ENCODE data around the gene GHSR.
A peak's percentile ranks its signal among the peaks of the same experiment; 100 is the strongest.

GHSR gene, protein sequence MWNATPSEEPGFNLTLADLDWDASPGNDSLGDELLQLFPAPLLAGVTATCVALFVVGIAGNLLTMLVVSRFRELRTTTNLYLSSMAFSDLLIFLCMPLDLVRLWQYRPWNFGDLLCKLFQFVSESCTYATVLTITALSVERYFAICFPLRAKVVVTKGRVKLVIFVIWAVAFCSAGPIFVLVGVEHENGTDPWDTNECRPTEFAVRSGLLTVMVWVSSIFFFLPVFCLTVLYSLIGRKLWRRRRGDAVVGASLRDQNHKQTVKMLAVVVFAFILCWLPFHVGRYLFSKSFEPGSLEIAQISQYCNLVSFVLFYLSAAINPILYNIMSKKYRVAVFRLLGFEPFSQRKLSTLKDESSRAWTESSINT

GRCh38 chr3:172447611-172448579 lies at the start of gene GHSR:
Gene GHSR, minus strand, starts transcription at chr3:172448456. Its CDS starts 43 bp downstream, at chr3:172448413.
- no peak for DNase-seq

GRCh38 chr3:172490198-172490669 lies 42.0 kb upstream of the GHSR start:
- DNase-seq = peak; percentile 83

DNA sequence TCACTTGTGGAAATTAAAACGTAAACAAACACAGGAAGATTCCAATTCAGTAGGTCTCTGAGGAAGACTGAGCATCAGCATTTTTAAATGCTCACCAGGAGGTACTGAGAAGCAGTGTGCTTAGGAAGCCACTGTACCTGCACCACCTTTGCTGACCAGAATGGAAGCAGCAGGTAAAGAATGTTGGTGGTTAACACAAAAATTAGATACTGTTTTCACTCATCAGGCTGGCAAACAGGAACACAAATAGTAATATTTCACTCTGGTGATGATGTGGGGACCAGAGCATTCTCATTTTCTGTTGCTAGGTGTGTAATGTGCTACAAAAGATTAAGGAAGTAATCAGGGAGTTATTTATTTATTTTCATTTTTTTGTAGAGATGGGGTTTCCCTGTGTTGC lies 29.9 kb upstream of the GHSR start:
- DNase-seq = no peak

- DNase-seq = no peak
These were observed 28.1 kb upstream of the GHSR start for GRCh38 chr3:172476347-172476746.

DNA sequence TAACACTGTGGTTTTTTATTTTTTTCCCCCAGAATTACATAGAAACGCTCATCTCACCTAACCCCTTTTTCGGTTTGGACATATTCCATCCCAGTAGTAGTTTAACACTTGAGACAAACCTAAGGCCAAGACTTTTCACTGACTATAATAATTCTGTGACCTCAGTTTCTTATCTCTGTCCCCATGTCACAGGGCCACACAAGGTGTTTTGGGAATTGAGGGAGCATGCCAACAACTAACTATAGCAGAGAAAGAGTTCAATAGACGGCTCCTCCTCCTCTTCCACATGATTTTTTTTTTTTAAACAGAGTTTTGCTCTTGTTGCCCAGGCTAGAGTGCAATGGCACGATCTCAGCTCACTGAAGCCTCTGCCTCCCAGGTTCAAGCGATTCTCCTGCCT lies 27.4 kb upstream of the GHSR start:
- no peak for DNase-seq

- DNase-seq = no peak
These were observed 23.6 kb upstream of the GHSR start for GRCh38 chr3:172471903-172472302.

DNA sequence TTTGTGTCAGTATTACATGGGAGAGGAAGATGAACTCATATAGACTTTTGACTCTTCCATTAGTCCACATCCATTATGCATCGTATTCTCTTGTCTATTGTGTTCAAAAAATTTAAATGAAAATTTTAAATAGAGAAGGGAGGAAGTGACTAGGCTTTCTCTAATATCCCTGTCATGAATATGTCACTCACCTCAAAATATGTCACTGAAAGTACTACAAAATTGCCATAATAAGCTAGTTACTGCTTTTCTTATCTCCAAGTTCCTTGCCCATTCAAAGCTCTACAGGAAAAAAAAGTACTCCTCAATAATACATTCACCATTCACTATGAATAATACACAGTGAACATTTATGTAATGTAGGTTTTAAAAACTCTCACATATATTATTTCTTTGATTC lies 22.3 kb upstream of the GHSR start:
- no peak for DNase-seq

DNA sequence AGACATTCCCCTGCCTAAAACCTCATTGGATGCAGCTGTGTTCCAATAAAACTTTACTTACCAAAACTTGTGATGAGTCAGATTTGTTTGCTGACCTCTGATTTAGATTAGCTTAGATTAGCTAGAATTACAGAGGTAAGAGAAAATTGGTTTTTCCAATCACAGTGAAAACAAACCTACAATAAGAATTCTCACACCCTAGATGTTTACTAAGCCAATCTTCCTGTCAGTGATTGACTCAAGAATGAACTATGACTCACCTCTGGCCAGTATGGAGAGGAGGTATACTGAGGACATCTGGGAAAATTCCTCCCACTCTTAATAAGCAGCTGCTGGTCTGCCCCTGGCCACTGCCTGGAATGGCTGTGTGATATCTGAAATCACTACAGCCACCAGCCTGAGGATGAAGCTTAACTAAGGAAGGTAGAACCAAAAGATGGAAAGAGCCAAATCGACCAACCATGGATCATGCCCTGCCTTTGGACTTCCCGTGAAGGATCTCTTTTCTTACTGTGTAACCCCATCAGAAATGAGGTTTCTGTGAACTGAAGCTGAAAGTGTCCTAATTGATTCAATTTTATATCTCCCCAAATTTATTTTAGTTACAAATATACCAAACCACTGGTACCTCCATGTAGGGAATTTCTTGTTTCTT lies 19.0 kb upstream of the GHSR start:
- no peak for DNase-seq

DNA sequence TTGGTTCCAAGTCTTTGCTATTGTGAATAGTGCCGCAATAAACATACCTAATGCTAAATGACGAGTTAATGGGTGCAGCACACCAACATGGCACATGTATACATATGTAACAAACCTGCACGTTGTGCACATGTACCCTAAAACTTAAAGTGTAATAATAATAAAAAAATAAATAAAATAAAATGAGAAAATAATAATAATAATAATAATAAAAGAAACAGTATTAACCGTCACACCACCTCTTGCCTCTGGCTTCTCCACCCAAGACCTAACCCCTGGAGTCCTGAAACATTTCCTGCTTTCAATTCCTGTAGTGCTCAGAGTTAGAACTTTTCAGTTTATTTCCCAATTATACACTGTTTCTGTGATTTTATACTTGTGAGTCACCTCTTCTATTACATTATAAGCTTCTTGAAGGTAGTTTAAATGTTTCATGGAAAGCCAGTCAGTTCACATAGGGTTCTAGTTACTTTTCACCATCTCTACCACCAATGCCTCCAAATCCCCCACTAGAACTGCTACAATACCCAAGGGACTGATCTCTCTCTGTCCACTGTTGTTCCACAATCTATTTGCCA lies 18.4 kb upstream of the GHSR start:
- DNase-seq = no peak

GRCh38 chr3:172465281-172465680 lies 17.0 kb upstream of the GHSR start:
- DNase-seq = no peak

GRCh38 chr3:172464306-172464705 lies 16.1 kb upstream of the GHSR start:
- DNase-seq = no peak

DNA sequence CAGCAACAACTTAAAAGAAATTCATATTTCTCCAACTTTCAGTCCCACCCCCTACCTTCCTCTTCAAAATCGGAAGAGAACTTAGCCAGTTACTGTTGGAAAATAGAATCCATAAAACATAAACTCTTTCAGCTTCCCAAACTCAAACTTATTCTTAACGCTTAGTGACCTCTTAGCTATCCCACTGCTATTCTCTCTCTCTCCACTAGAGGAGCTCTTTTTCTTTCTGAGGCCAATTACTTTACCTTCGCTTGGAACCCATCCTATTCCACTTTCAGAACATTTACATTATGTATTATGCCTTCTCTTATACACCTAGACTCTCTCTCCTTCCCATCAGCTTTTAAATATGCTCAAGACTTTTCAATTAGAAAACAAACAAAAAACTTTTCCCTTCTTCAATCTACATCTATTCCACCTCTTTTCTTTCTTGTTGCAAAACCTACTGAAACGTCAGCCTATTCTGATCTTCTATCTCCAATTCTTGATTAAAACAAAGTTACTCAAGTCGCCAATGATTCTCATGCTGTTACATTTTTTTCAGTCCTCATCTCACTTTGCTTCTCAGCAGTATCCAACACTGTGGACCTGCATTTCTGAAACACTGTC lies 13.4 kb upstream of the GHSR start:
- DNase-seq = no peak

DNA sequence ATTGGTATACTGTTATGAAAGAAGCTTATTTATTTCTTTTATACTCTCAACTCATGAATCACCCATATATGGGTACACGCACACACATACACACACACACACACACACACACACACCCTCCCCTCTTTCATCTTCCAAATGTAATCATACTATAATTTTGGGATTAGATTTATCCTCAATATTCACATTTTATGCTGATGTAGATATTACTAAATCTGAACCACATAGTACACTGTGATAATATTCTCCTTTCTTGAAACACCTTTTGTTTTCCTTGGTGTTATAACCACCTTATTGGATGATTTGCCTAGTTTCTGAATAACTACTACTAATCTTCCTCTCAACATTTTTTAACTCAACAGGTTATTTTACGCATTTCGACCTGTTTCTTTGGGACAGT lies 8.1 kb upstream of the GHSR start:
- DNase-seq = no peak

DNA sequence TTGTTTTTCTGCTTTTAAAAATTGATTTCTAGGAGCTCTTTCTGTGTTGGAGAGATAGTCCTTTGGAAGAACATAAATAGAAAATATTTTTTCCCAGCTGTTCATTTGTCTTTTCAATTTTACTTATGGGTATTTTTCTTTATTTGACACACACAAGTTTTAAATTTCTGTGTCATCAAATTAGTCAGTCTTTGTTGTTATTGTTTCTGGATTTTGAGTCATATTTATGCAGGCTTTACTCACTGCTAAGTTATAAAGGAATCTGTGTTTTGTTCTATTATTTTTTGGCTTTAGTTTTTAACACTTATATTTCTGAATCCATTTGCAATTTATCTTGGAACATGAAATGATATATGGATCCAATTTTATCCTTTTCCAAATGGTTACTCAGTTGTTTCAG lies 5.9 kb upstream of the GHSR start:
- no peak for DNase-seq

GRCh38 chr3:172449466-172450149 lies 1.4 kb upstream of the GHSR start:
- DNase-seq = no peak

DNA sequence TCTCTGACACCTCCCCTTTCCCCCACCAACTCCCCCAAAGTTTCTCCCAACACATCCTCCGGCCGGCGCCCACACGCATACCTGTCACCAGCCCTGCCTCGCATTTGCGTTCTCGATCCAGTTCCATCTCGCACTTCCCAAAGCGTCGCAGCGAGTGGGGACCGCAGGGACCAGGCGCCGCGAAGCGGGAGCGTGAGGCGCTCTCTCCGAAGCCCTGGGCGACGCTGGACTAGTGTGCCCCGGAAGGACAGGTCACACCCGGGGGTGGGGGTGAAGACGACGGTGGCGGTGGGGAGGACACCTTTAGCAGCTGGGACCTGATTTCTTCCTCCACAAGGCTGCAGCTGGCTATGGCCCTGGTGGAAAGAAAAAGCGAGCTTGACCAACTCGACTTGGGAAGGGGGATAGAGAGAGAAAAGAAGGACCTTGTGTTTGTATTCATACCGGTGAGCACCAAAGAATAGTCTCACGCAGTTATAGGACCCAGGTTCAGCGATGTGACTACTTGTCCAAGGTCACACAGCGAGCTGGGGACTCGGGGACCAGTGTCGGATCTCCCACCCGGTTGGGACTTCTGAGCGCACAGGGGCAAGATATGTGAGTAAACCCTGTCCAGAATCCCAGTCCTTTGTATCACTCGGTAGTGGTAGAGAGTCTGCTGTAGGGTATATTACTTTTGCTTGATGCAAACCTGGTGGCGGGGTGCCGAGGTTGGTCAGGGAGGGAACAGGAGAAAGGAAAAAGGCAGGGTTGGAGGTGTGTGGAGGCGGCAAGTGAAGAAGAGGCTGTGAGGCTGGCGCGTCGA lies 607 bp upstream of the GHSR start:
- DNase-seq = no peak

DNA sequence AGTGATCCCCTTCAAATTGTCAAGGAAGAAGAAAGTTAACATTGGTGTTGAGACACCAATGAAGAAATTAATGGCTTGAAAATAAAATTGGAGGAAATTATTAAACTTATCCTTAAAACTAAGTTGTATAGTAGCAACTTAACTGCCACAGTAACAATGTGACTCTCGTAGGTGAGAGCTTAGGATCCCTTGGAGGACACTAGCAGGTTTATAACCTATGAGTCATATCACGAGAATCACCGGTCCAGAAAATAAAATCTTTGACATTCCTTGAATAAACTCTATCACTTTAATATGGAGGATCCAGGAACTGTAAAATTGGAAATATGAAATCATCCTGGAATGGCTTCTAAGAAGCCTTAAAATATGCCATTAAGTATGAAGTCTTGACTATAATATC lies 2.1 kb downstream of the GHSR start:
- DNase-seq = no peak

- DNase-seq = no peak
These were observed 3.4 kb downstream of the GHSR start for GRCh38 chr3:172444821-172445220.

DNA sequence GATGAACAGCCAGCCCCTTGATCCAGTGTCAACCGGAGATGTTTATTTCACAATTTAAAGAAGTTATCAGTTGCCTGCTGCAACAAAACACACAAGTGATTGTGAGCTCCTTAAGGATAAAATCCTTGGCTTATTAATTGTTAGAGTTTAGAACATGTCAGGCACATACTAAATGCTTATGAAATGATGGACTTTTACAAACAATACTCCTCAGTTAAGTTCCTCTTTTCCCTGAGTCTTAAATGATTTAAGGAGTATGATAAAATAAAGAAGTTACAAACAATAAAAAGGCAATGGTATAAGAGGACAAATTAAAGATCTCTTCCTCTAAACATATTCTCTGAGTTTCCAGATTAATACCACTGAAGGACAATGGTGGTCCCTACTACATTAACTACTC lies 5.7 kb downstream of the GHSR start:
- DNase-seq = no peak

- no peak for DNase-seq
These were observed 6.7 kb downstream of the GHSR start for GRCh38 chr3:172441581-172441980.

DNA sequence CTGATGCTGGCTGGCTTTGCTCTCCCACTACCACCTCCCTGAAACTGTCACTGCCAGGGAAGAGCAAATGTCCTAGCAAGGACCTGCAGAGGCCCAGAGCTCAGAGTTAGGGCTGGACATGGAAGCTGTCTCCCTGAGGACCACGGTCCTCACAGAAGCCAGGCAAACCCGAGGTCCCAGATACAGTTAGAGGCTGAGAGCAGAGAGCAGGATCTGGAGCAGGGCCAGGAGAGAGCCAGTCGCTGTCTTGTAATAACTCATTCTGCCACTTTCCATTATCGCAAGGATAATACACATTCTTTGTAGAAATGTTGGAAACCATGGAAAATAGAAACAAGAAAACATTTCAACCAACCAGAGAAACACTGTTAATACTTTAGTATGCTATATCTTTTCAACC lies 10.1 kb downstream of the GHSR start:
- DNase-seq = no peak

Data from activated naive CD4-positive, alpha-beta T cell treated with anti-CD3 and anti-CD28 coated beads, Interleukin-2, amount 50 U/mL, for 16 hours (primary cell).